GM12892 (cell line): ENCODE results near the gene C6orf132.

ENCODE experiments used
- POLR2A ChIP-seq: IDR thresholded peaks from 2 replicates; pipeline ENCODE4 v1.6.1; 2011; ENCODE audit warnings: low read depth, low read length, control low read depth
- POLR2AphosphoS5 ChIP-seq: IDR thresholded peaks from 2 replicates; pipeline ENCODE4 v1.6.1; 2011; ENCODE audit warnings: low read depth, low read length, control low read depth

DNA sequence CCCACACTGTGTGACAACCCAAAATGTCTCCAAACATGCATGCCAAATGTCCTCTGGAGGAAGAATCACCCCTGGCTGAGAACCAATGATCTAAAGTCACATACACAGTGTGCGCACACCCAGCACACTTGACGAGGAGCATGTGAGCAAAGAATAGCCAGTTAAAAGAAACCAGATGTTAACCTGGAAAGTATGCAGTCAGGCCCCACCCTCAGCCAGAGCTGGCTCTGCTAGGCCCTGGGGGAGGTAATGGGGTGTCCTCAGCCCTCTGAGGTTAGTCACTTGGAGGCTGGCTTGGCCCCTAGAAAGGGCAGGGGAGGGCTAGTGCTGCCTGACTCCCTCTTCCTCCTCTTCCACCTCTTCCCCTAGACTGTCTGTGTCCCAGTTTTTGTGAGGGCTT, 15.6 kb upstream of the C6orf132 start:
- TF ChIP-seq POLR2A: no peak
- no peak for TF ChIP-seq POLR2AphosphoS5
